Transverse colon (tissue), 4 donors: Measurements from ENCODE around the gene ZCCHC17. TPM values are rescaled to one million over a fixed set of nuclear protein-coding genes. Genes with fewer than 3 reads are reported as not detected.

ENCODE experiments used
- DNase-seq: peaks from one replicate; pipeline ENCODE4 v3.0.0-alpha.2; 2019
- H3K27ac ChIP-seq, 4 donors: fragments of 200-600 bp; sonication (generic); 2 replicates each; pipeline ENCODE4 v1.5.1; 2016 to 2018; ENCODE audit warnings: inconsistent platforms in 4 of 4
- H3K27me3 ChIP-seq: fragments of 200-600 bp; sonication (generic); 2 replicates; pipeline ENCODE4 v1.5.1; 2017; ENCODE audit warnings: inconsistent platforms
- H3K36me3 ChIP-seq, 4 donors: fragments of 200-600 bp; sonication (generic); 2 replicates each; pipeline ENCODE4 v1.5.1; 2017 to 2019; ENCODE audit warnings: inconsistent platforms in 4 of 4
- H3K4me1 ChIP-seq, 4 donors: fragments of 200-600 bp; sonication (generic); 2 replicates each; pipeline ENCODE4 v1.5.1; 2017 to 2020; ENCODE audit warnings: inconsistent platforms in 4 of 4
- H3K4me3 ChIP-seq, 4 donors: fragments of 200-600 bp; sonication (generic); 1 replicate in 1 of 4; 2 replicates in 3 of 4; pipeline versions ENCODE4 v1.5.1 to v1.6.1; 2017 to 2019; ENCODE audit warnings: inconsistent platforms in 4 of 4
- H3K9me3 ChIP-seq, 2 donors: fragments of 200-600 bp; sonication (generic); 2 replicates each; pipeline ENCODE4 v1.5.1; 2017 to 2019; ENCODE audit warnings: inconsistent platforms in 2 of 2
- CTCF ChIP-seq, 5 experiments: fragments of 200-600 bp in 3 of 5; fragments of 450-650 bp in 2 of 5; sonication (generic) in 3 of 5; IDR thresholded peaks; 1 replicate in 2 of 5; 2 replicates in 3 of 5; pipeline ENCODE4 v1.5.1; 2016 to 2017; ENCODE audit warnings: antibody characterized with exemption in 5 of 5, inconsistent platforms in 3 of 5, mild to moderate bottlenecking in 2 of 5, moderate library complexity in 1 of 5
- EP300 ChIP-seq: sonication (generic); formaldehyde crosslinking; IDR thresholded peaks from one replicate; pipeline ENCODE4 v1.6.1; 2017; ENCODE audit warnings: antibody characterized with exemption, low read depth
- POLR2A ChIP-seq: fragments of 450-650 bp; IDR thresholded peaks from one replicate; pipeline ENCODE4 v1.6.1; 2016; ENCODE audit warnings: antibody characterized with exemption, mild to moderate bottlenecking, moderate library complexity
- POLR2AphosphoS5 ChIP-seq, 3 donors: sonication (generic); formaldehyde crosslinking; IDR thresholded peaks; one replicate each; pipeline ENCODE4 v1.6.1; 2016; ENCODE audit warnings: antibody characterized with exemption in 3 of 3
- WGBS, 2 donors: methylation state at CpG; one replicate each; pipeline ENCODE4 v1.1.5; 2018; ENCODE audit warnings: low coverage in 1 of 2; 5-methylcytosine and 5-hydroxymethylcytosine counted together
- in situ Hi-C, 4 donors: fragments of 200-750 bp; cut with MboI; loops; one replicate each; pipeline versions ENCODE4 v1.15.0 to v1.15.1; 2017; ENCODE audit warnings: low sequenced_read_pairs in 3 of 4, low pct_ligation_motif_present in 1 of 4, low pct_unique_long_range_greater_than_20kb in 1 of 4
- intact Hi-C: fragments of 100-400 bp; cut with DNase I; formaldehyde crosslinking; loops from one replicate; pipeline ENCODE4 v1.15.1; 2023; ENCODE audit warnings: low total_unique reads
- total RNA-seq, 4 donors: library from RNA; depleted of rRNA; stranded (reverse); fragments of >200 nt; gene quantifications; one replicate each; pipeline ENCODE4 v1.1.0, GENCODE V29; 2016

ZCCHC17 gene
- total RNA-seq, 4 donors from 2014 or later, result 4.8 to 18.7 (median 13.7) TPM

- Histone ChIP-seq H3K4me1 (peaks cover 8 to 53% (median 47%) of the 10 kb centered on the region in 4 donors), H3K36me3 (no peaks in the 10 kb centered on the region), H3K27ac (no peak overlapping the region), H3K27me3 (no peaks in the 10 kb centered on the region), H3K4me3 (no peak overlapping the region), H3K9me3 (no peaks in the 10 kb centered on the region)
- no peak for TF ChIP-seq EP300
- no peak for TF ChIP-seq POLR2AphosphoS5 (IDR thresholded peaks at IDR 0.05)
- no peak for TF ChIP-seq POLR2A
- no peak for TF ChIP-seq CTCF (IDR thresholded peaks at IDR 0.05)
- in situ Hi-C loops (no loop called here), intact Hi-C loops (no loop called here)
- WGBS, 2 donors, result 66 to 70% methylated on average over 2 of the region's 2 CpGs
- no peak for DNase-seq
These were observed 73.2 kb downstream of the ZCCHC17 start for GRCh38 chr1:31370021-31370420.

- H3K27ac ChIP-seq, result no peak overlapping the region
- H3K36me3 ChIP-seq, result no peaks in the 10 kb centered on the region
- no peaks in the 10 kb centered on the region for H3K9me3 ChIP-seq
- 91% methylated on average over 4 of the region's 4 CpGs; no CpG with 5 or more reads in 1 of the 2 donors for WGBS, 2 donors
- DNase-seq, result no peak
- peaks cover 8 to 53% (median 47%) of the 10 kb centered on the region in 4 donors for H3K4me1 ChIP-seq
- H3K27me3 ChIP-seq, result no peaks in the 10 kb centered on the region
- intact Hi-C loops, result no loop called here
- no peak for TF ChIP-seq CTCF (IDR thresholded peaks at IDR 0.05)
- no peak for TF ChIP-seq EP300
- TF ChIP-seq POLR2A, result no peak
- no peak for TF ChIP-seq POLR2AphosphoS5 (IDR thresholded peaks at IDR 0.05)
- in situ Hi-C loops, result no loop called here
- no peak overlapping the region for H3K4me3 ChIP-seq
These were observed 73.7 kb downstream of the ZCCHC17 start for GRCh38 chr1:31370565-31370964.

- no peak for DNase-seq
- TF ChIP-seq POLR2AphosphoS5 (IDR thresholded peaks at IDR 0.05), result no peak
- TF ChIP-seq EP300, result no peak
- no peak for TF ChIP-seq CTCF (IDR thresholded peaks at IDR 0.05)
- TF ChIP-seq POLR2A, result no peak
- WGBS, 2 donors, result 50 to 64% methylated on average over 1 to 10 of the region's 10 CpGs
- in situ Hi-C loops (no loop called here), intact Hi-C loops (no loop called here)
- H3K27ac ChIP-seq, result peak overlapping the region; percentile 8 to 86 (median 81)
- H3K4me1 ChIP-seq, result peaks cover 8 to 53% (median 47%) of the 10 kb centered on the region in 4 donors
- H3K4me3 ChIP-seq, result no peak overlapping the region
- no peaks in the 10 kb centered on the region for H3K27me3 ChIP-seq
- H3K36me3 ChIP-seq, result no peaks in the 10 kb centered on the region
- no peaks in the 10 kb centered on the region for H3K9me3 ChIP-seq
These were observed 74.5 kb downstream of the ZCCHC17 start for GRCh38 chr1:31371121-31371959.

GRCh38 chr1:31372051-31372450 is 75.2 kb downstream of the ZCCHC17 start:
- H3K4me1 ChIP-seq, result peaks cover 8 to 53% (median 49%) of the 10 kb centered on the region in 4 donors

More at GRCh38 chr1:31372051-31372450, 75.2 kb downstream of the ZCCHC17 start:
- TF ChIP-seq POLR2AphosphoS5 (IDR thresholded peaks at IDR 0.05) (no peak), CTCF (IDR thresholded peaks at IDR 0.05) (no peak), EP300 (no peak), POLR2A (no peak)
- no peak overlapping the region for H3K4me3 ChIP-seq
- H3K27ac ChIP-seq, result peak overlapping the region; percentile 8 to 86 (median 81)
- 65 to 100% methylated on average over 1 to 3 of the region's 3 CpGs for WGBS, 2 donors
- DNase-seq, result no peak
- no peaks in the 10 kb centered on the region for H3K27me3 ChIP-seq
- no peaks in the 10 kb centered on the region for H3K9me3 ChIP-seq
- intact Hi-C loops, result no loop called here
- no peaks in the 10 kb centered on the region for H3K36me3 ChIP-seq
- in situ Hi-C loops, result no loop called here
